H1 (cell line): ENCODE measurements around the gene RPN2. TPM values are rescaled to one million over a fixed set of nuclear protein-coding genes. Genes with fewer than 3 reads are reported as not detected.

Experiments used
- CHD2 ChIP-seq: IDR thresholded peaks from 2 replicates; pipeline ENCODE4 v1.6.1; 2012; ENCODE audit warnings: low read length, improper control_type of control experiment
- CTCF ChIP-seq, 3 experiments: IDR thresholded peaks; 1 replicate in 2 of 3; 2 replicates in 1 of 3; pipeline versions ENCODE4 v1.5.1 to v1.6.1; 2011; ENCODE audit warnings: low read length in 3 of 3, mild to moderate bottlenecking in 3 of 3, inconsistent platforms in 2 of 3, low read depth in 1 of 3, moderate library complexity in 1 of 3; ENCODE audit not compliant: insufficient read depth in 1 of 3; ENCODE audit errors: control extremely low read depth in 1 of 3
- FOSL1 ChIP-seq: IDR thresholded peaks from 2 replicates; pipeline ENCODE4 v1.6.1; 2011; ENCODE audit warnings: mild to moderate bottlenecking, low read depth, low read length, moderate library complexity; ENCODE audit not compliant: insufficient read depth
- HDAC6 ChIP-seq: IDR thresholded peaks from one replicate; pipeline ENCODE4 v1.7.1; 2012; ENCODE audit warnings: low read depth, mild to moderate bottlenecking, inconsistent platforms, low read length, moderate library complexity
- JUN ChIP-seq: IDR thresholded peaks from 2 replicates; pipeline ENCODE4 v1.6.1; 2011; ENCODE audit warnings: low read depth, mild to moderate bottlenecking, improper control_type of control experiment, low read length
- PHF8 ChIP-seq: fragments of 200-600 bp; sonication (generic); conservative IDR thresholded peaks from 2 replicates; pipeline ENCODE4 v1.7.1; 2012; ENCODE audit warnings: low read depth, mild to moderate bottlenecking, inconsistent platforms, low read length, moderate library complexity
- POLR2A ChIP-seq, 2 experiments: IDR thresholded peaks; 1 replicate in 1 of 2; 2 replicates in 1 of 2; pipeline ENCODE4 v1.6.1; 2011; ENCODE audit warnings: low read depth in 2 of 2, low read length in 2 of 2, mild to moderate bottlenecking in 2 of 2; ENCODE audit errors: control extremely low read depth in 1 of 2
- polyA plus RNA-seq, 7 experiments: library from polyadenylated mRNA; depleted of rRNA in 3 of 7; stranded (reverse) in 5 of 7; unstranded in 2 of 7; fragments of >200 nt in 5 of 7; fragments of 200-250 nt in 2 of 7; gene quantifications; 1 replicate in 5 of 7; 2 replicates in 1 of 7; 4 replicates in 1 of 7; pipeline versions ENCODE4 v1.2.1 to v1.2.3, GENCODE V29; 2011 to 2013; ENCODE audit warnings: missing spikeins in 2 of 7, mixed read lengths in 2 of 7
- total RNA-seq: library from RNA; stranded (reverse); fragmentation: NEBNext Ultra II Directional; extraction: Animal tissue kit (Norgen Biotek cat#: 25700); gene quantifications from 2 replicates; pipeline ENCODE4 v1.2.1, GENCODE V29; 2021
- TF ChIP-seq, protein P1 (sequence below): fragments of 300-600 bp; sonication (generic); IDR thresholded peaks from 2 replicates; pipeline ENCODE4 v1.7.1; 2012; ENCODE audit warnings: low read length, moderate library complexity, mild to moderate bottlenecking, inconsistent platforms; ENCODE audit not compliant: insufficient replicate concordance
- TF ChIP-seq, protein P2 (sequence below): IDR thresholded peaks from 2 replicates; pipeline ENCODE4 v1.6.1; 2011; ENCODE audit warnings: low read depth, mild to moderate bottlenecking, low read length; ENCODE audit not compliant: insufficient read depth

Gene RPN2
- total and polyA plus RNA-seq, 2 of the 8 experiments (the other 6 are each of a cell fraction or from before 2014, with no cell fraction given), result 236 to 379 TPM

DNA sequence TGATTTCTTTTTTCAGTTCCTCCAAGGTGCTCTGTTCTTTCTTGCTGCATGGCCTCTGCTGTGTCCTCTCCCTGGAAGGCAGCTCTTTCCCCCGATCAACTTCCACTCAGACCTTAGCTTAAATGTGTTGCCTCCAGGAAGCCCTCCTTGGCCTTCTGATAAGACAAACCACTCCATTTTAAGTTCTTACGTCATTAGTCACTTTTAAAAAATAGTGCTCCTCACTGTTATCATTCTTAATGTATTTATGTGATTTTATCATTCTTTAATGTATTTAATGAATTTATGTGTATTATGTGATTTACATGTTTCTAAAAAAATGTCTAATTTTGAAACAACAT lies 98.1 kb downstream of the RPN2 start (continued):
- TF ChIP-seq, protein P1, sequence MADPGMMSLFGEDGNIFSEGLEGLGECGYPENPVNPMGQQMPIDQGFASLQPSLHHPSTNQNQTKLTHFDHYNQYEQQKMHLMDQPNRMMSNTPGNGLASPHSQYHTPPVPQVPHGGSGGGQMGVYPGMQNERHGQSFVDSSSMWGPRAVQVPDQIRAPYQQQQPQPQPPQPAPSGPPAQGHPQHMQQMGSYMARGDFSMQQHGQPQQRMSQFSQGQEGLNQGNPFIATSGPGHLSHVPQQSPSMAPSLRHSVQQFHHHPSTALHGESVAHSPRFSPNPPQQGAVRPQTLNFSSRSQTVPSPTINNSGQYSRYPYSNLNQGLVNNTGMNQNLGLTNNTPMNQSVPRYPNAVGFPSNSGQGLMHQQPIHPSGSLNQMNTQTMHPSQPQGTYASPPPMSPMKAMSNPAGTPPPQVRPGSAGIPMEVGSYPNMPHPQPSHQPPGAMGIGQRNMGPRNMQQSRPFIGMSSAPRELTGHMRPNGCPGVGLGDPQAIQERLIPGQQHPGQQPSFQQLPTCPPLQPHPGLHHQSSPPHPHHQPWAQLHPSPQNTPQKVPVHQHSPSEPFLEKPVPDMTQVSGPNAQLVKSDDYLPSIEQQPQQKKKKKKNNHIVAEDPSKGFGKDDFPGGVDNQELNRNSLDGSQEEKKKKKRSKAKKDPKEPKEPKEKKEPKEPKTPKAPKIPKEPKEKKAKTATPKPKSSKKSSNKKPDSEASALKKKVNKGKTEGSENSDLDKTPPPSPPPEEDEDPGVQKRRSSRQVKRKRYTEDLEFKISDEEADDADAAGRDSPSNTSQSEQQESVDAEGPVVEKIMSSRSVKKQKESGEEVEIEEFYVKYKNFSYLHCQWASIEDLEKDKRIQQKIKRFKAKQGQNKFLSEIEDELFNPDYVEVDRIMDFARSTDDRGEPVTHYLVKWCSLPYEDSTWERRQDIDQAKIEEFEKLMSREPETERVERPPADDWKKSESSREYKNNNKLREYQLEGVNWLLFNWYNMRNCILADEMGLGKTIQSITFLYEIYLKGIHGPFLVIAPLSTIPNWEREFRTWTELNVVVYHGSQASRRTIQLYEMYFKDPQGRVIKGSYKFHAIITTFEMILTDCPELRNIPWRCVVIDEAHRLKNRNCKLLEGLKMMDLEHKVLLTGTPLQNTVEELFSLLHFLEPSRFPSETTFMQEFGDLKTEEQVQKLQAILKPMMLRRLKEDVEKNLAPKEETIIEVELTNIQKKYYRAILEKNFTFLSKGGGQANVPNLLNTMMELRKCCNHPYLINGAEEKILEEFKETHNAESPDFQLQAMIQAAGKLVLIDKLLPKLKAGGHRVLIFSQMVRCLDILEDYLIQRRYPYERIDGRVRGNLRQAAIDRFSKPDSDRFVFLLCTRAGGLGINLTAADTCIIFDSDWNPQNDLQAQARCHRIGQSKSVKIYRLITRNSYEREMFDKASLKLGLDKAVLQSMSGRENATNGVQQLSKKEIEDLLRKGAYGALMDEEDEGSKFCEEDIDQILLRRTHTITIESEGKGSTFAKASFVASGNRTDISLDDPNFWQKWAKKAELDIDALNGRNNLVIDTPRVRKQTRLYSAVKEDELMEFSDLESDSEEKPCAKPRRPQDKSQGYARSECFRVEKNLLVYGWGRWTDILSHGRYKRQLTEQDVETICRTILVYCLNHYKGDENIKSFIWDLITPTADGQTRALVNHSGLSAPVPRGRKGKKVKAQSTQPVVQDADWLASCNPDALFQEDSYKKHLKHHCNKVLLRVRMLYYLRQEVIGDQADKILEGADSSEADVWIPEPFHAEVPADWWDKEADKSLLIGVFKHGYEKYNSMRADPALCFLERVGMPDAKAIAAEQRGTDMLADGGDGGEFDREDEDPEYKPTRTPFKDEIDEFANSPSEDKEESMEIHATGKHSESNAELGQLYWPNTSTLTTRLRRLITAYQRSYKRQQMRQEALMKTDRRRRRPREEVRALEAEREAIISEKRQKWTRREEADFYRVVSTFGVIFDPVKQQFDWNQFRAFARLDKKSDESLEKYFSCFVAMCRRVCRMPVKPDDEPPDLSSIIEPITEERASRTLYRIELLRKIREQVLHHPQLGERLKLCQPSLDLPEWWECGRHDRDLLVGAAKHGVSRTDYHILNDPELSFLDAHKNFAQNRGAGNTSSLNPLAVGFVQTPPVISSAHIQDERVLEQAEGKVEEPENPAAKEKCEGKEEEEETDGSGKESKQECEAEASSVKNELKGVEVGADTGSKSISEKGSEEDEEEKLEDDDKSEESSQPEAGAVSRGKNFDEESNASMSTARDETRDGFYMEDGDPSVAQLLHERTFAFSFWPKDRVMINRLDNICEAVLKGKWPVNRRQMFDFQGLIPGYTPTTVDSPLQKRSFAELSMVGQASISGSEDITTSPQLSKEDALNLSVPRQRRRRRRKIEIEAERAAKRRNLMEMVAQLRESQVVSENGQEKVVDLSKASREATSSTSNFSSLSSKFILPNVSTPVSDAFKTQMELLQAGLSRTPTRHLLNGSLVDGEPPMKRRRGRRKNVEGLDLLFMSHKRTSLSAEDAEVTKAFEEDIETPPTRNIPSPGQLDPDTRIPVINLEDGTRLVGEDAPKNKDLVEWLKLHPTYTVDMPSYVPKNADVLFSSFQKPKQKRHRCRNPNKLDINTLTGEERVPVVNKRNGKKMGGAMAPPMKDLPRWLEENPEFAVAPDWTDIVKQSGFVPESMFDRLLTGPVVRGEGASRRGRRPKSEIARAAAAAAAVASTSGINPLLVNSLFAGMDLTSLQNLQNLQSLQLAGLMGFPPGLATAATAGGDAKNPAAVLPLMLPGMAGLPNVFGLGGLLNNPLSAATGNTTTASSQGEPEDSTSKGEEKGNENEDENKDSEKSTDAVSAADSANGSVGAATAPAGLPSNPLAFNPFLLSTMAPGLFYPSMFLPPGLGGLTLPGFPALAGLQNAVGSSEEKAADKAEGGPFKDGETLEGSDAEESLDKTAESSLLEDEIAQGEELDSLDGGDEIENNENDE, result no peak
- TF ChIP-seq, protein P2, sequence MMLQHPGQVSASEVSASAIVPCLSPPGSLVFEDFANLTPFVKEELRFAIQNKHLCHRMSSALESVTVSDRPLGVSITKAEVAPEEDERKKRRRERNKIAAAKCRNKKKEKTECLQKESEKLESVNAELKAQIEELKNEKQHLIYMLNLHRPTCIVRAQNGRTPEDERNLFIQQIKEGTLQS, result no peak
- TF ChIP-seq HDAC6 (no peak), POLR2A (IDR thresholded peaks at IDR 0.05; ENCODE audit: control extremely low read depth in 1 of 2, low read depth in 2 of 2, low read length in 2 of 2) (no peak), JUN (no peak), CTCF (IDR thresholded peaks at IDR 0.05; ENCODE audit: control extremely low read depth in 1 of 3, insufficient read depth in 1 of 3, low read depth in 1 of 3, low read length in 3 of 3) (no peak), FOSL1 (no peak), CHD2 (no peak), PHF8 (no peak)
